Cardiac fibroblast (primary cell): ENCODE results near the gene ZBTB17.
A peak's percentile ranks its signal among the peaks of the same experiment; 100 is the strongest.
"Not testable (repeated sequence)": the region's sequence is repeated elsewhere in the genome, so short reads cannot be mapped to it uniquely, and the experiment has no call there.

ENCODE experiments used
- DNase-seq, 2 donors: peaks; one replicate each; pipeline versions ENCODE4 v3.0.0 to v3.0.0-alpha.2; 2010; ENCODE audit warnings: low read depth in 2 of 2
- H3K4me3 ChIP-seq, 2 donors: replicated peaks in 1 of 2; 1 replicate in 1 of 2; 2 replicates in 1 of 2; pipeline ENCODE4 v1.5.1; 2011; ENCODE audit warnings: low read depth in 2 of 2, low read length in 2 of 2, mild to moderate bottlenecking in 2 of 2, moderate library complexity in 1 of 2
- TF ChIP-seq, protein P1 (sequence below): IDR thresholded peaks from one replicate; pipeline ENCODE4 v1.5.1; 2011; ENCODE audit warnings: low read depth, mild to moderate bottlenecking, low read length, inconsistent platforms

ZBTB17 gene

GRCh38 chr1:15918962-15919715 is 56.8 kb downstream of the ZBTB17 start:
- DNase-seq, result peak; percentile 67 to 81
- no peak overlapping the region for H3K4me3 ChIP-seq

GRCh38 chr1:15916916-15917315 is 59.0 kb downstream of the ZBTB17 start:
- H3K4me3 ChIP-seq, result no peak overlapping the region
- TF ChIP-seq, protein P1, sequence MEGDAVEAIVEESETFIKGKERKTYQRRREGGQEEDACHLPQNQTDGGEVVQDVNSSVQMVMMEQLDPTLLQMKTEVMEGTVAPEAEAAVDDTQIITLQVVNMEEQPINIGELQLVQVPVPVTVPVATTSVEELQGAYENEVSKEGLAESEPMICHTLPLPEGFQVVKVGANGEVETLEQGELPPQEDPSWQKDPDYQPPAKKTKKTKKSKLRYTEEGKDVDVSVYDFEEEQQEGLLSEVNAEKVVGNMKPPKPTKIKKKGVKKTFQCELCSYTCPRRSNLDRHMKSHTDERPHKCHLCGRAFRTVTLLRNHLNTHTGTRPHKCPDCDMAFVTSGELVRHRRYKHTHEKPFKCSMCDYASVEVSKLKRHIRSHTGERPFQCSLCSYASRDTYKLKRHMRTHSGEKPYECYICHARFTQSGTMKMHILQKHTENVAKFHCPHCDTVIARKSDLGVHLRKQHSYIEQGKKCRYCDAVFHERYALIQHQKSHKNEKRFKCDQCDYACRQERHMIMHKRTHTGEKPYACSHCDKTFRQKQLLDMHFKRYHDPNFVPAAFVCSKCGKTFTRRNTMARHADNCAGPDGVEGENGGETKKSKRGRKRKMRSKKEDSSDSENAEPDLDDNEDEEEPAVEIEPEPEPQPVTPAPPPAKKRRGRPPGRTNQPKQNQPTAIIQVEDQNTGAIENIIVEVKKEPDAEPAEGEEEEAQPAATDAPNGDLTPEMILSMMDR, result no peak
- no peak for DNase-seq

More at GRCh38 chr1:15918962-15919715, 56.8 kb downstream of the ZBTB17 start:
- TF ChIP-seq, protein P1, result no peak

DNA sequence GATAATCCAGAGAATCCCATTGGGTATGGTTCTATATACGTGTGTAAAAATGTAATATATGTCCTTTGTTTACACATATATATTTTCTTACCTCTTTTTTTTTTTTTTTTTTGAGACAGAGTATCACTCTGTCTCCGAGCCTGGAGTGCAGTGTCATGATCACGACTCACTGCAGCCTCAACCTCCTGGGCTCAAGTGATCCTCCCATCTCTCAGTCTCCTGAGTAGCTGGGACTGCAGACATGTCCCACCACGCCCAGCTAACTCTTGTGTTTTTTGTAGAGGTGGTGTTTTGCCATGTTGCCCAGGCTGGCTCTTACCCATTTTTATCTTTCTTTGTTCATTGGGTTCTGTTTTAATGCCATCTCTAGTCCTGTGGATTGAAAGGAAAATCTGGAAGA is 59.5 kb downstream of the ZBTB17 start:
- DNase-seq, result peak in 1 of 2 donors; percentile 30
- TF ChIP-seq, protein P1, result no peak
- H3K4me3 ChIP-seq, result no peak overlapping the region

DNA sequence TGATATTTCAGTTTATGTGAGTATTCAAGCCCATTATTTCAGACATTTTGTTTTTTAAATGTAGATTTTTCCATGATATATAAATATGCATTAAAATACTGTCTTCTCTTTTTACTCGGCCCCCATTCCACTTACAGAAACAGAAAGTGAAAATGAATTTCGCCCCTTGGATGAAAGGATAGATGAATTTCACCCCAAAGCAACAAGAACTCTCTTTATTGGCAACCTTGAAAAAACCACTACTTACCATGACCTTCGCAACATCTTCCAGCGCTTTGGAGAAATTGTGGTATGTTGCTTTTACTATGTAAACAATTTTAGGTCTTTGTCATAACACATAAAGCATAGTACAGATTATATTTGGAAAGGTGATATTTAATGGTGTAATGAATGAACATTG is 59.9 kb downstream of the ZBTB17 start:
- no peak overlapping the region for H3K4me3 ChIP-seq
- DNase-seq, result no peak
- TF ChIP-seq, protein P1, result no peak

DNA sequence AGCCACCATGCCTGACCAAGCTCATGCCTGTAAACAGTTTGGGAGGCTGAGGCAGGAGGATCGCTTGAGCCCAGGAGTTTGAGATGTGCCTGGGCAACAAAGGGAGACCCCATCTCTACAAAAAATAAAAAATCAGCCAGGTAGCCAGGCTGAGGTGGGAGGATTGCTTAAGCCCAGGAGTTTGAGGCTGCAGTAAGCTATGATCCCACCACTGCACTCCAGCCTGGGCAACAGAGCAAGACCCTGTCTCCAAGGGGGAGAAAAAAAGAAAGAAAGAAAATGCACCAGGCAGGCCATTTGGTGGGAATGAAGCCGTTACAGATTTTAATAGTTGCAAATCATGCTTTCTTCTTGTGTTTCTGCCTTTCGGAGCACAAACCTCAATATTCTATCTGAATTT is 62.3 kb downstream of the ZBTB17 start:
- not testable (repeated sequence) for H3K4me3 ChIP-seq, DNase-seq

- TF ChIP-seq, protein P1, result no peak
- DNase-seq, result no peak
- no peak overlapping the region for H3K4me3 ChIP-seq
Observed at GRCh38 chr1:15911927-15912326, 64.0 kb downstream of the ZBTB17 start.

- TF ChIP-seq, protein P1, result no peak
- DNase-seq, result no peak
- H3K4me3 ChIP-seq, result no peak overlapping the region
Observed at GRCh38 chr1:15911141-15911540, 64.8 kb downstream of the ZBTB17 start.
